K562 (cell line): ENCODE results near the gene MUC22.

Experiments used
- E2F3 ChIP-seq: fragments of 250-450 bp; sonication (Bioruptor Pico); IDR thresholded peaks from 2 replicates; pipeline ENCODE4 v1.4.0; 2020; ENCODE audit warnings: mild to moderate bottlenecking
- E2F5 ChIP-seq: sonication (generic); formaldehyde crosslinking; IDR thresholded peaks from 2 replicates; pipeline ENCODE4 v1.8.0; 2022; ENCODE audit warnings: mild to moderate bottlenecking, missing genetic modification reagents
- FOXM1 ChIP-seq, 2 experiments: fragments of 450-650 bp in 1 of 2; sonication (generic) in 1 of 2; formaldehyde crosslinking in 1 of 2; IDR thresholded peaks; 2 replicates each; pipeline versions ENCODE4 v1.6.1 to v1.9.0; 2017 to 2022; ENCODE audit warnings: low read depth in 2 of 2, mild to moderate bottlenecking in 2 of 2, missing genetic modification reagents in 1 of 2, moderate library complexity in 1 of 2
- PBX2 ChIP-seq, 2 experiments: IDR thresholded peaks in 1 of 2; conservative IDR thresholded peaks in 1 of 2; 2 replicates each; pipeline ENCODE4 v1.6.1; 2016; ENCODE audit warnings: low read depth in 2 of 2, mild to moderate bottlenecking in 1 of 2, missing compliant biosample characterization in 1 of 2, missing genetic modification characterization in 1 of 2, moderate library complexity in 1 of 2
- ZNF239 ChIP-seq: fragments of 250-450 bp; sonication (Bioruptor Pico); IDR thresholded peaks from 2 replicates; pipeline ENCODE4 v1.4.0; 2020; ENCODE audit warnings: mild to moderate bottlenecking
- TF ChIP-seq, protein P1 (sequence below): fragments of 450-650 bp; formaldehyde crosslinking; IDR thresholded peaks from 2 replicates; pipeline ENCODE4 v1.4.0; 2020; ENCODE audit warnings: mild to moderate bottlenecking, moderate library complexity
- TF ChIP-seq, protein P2 (sequence below), 3 experiments: IDR thresholded peaks in 2 of 3; conservative IDR thresholded peaks in 1 of 3; 2 replicates each; pipeline ENCODE4 v1.5.1; 2011 to 2012; ENCODE audit warnings: low read length in 3 of 3, mild to moderate bottlenecking in 3 of 3, control low read depth in 2 of 3, improper control_type of control experiment in 1 of 3, inconsistent platforms in 1 of 3, low read depth in 1 of 3, mixed read lengths in 1 of 3, moderate library complexity in 1 of 3; ENCODE audit not compliant: insufficient read depth in 2 of 3

GRCh38 chr6:31037682-31038081 is 27.4 kb downstream of the MUC22 start:
- TF ChIP-seq ZNF239 (CRISPR knock-in tag) (no peak), E2F5 (CRISPR knock-in tag) (no peak), E2F3 (CRISPR knock-in tag) (no peak), PBX2 (CRISPR knock-in tag; IDR thresholded peaks at IDR 0.05; ENCODE audit: low read depth) (no peak), PBX2 (tag; conservative IDR thresholded peaks at IDR 0.05; ENCODE audit: low read depth) (no peak), FOXM1 (IDR thresholded peaks at IDR 0.05; ENCODE audit: low read depth) (no peak), FOXM1 (CRISPR knock-in tag; IDR thresholded peaks at IDR 0.05; ENCODE audit: low read depth) (no peak)
- TF ChIP-seq, protein P1, sequence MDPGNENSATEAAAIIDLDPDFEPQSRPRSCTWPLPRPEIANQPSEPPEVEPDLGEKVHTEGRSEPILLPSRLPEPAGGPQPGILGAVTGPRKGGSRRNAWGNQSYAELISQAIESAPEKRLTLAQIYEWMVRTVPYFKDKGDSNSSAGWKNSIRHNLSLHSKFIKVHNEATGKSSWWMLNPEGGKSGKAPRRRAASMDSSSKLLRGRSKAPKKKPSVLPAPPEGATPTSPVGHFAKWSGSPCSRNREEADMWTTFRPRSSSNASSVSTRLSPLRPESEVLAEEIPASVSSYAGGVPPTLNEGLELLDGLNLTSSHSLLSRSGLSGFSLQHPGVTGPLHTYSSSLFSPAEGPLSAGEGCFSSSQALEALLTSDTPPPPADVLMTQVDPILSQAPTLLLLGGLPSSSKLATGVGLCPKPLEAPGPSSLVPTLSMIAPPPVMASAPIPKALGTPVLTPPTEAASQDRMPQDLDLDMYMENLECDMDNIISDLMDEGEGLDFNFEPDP: no peak
- TF ChIP-seq, protein P2, sequence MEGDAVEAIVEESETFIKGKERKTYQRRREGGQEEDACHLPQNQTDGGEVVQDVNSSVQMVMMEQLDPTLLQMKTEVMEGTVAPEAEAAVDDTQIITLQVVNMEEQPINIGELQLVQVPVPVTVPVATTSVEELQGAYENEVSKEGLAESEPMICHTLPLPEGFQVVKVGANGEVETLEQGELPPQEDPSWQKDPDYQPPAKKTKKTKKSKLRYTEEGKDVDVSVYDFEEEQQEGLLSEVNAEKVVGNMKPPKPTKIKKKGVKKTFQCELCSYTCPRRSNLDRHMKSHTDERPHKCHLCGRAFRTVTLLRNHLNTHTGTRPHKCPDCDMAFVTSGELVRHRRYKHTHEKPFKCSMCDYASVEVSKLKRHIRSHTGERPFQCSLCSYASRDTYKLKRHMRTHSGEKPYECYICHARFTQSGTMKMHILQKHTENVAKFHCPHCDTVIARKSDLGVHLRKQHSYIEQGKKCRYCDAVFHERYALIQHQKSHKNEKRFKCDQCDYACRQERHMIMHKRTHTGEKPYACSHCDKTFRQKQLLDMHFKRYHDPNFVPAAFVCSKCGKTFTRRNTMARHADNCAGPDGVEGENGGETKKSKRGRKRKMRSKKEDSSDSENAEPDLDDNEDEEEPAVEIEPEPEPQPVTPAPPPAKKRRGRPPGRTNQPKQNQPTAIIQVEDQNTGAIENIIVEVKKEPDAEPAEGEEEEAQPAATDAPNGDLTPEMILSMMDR (IDR thresholded peaks at IDR 0.05 in 2 of 3, conservative IDR thresholded peaks at IDR 0.05 in 1 of 3; ENCODE audit: insufficient read depth in 2 of 3, low read depth in 1 of 3, low read length in 3 of 3): no peak
